ENCODE results near the gene LCN2.
"Not testable (repeated sequence)": the region's sequence is repeated elsewhere in the genome, so short reads cannot be mapped to it uniquely, and the experiment has no call there.

DNA sequence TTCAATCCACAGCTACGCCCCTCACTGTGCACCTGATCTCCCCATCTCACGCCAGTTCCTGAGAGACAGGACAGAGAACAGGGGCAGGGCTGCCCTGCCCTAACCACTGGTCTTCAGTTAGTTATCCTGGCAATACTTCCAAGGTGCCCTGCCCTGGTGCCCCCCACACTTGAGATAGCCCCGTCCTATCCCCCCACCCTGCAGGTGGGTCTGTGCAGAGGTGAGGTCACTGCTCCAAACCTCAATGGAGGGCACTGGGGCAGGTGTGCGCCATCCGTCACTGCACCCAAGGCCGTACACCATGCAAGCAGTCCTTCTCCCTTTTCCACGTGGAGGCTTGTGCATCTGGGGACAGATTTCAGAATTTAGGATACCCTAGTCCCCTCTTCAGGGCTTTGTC is 18.6 kb upstream of the LCN2 start:
- TF ChIP-seq, protein P1, sequence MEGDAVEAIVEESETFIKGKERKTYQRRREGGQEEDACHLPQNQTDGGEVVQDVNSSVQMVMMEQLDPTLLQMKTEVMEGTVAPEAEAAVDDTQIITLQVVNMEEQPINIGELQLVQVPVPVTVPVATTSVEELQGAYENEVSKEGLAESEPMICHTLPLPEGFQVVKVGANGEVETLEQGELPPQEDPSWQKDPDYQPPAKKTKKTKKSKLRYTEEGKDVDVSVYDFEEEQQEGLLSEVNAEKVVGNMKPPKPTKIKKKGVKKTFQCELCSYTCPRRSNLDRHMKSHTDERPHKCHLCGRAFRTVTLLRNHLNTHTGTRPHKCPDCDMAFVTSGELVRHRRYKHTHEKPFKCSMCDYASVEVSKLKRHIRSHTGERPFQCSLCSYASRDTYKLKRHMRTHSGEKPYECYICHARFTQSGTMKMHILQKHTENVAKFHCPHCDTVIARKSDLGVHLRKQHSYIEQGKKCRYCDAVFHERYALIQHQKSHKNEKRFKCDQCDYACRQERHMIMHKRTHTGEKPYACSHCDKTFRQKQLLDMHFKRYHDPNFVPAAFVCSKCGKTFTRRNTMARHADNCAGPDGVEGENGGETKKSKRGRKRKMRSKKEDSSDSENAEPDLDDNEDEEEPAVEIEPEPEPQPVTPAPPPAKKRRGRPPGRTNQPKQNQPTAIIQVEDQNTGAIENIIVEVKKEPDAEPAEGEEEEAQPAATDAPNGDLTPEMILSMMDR (IDR thresholded peaks at IDR 0.05), result not testable (repeated sequence)
- TF ChIP-seq POLR2A (IDR thresholded peaks at IDR 0.05), result not testable (repeated sequence)
